GM18502 (cell line): ENCODE data around the gene MYL5.
"Not testable (repeated sequence)": the region's sequence is repeated elsewhere in the genome, so short reads cannot be mapped to it uniquely, and the experiment has no call there.

Experiments
- ATAC-seq: cut with Tn5 transposase; IDR thresholded peaks from one replicate; pipeline ENCODE4 v1.9.1; 2021; ENCODE audit warnings: mild to moderate bottlenecking; ENCODE audit not compliant: unreplicated experiment, poor library complexity

The MYL5 gene

GRCh38 chr4:635851-636627, 38.3 kb upstream of the MYL5 start:
- no peak for ATAC-seq

GRCh38 chr4:636628-637159, 37.6 kb upstream of the MYL5 start:
- no peak for ATAC-seq

GRCh38 chr4:637536-638280, 36.6 kb upstream of the MYL5 start:
- ATAC-seq = no peak

- not testable (repeated sequence) for ATAC-seq
Measured at GRCh38 chr4:642366-642765, 32.0 kb upstream of the MYL5 start.

- no peak for ATAC-seq
Measured at GRCh38 chr4:646460-646859, 27.9 kb upstream of the MYL5 start.

GRCh38 chr4:647481-647880, 26.9 kb upstream of the MYL5 start:
- no peak for ATAC-seq

GRCh38 chr4:648579-649292, 25.6 kb upstream of the MYL5 start:
- no peak for ATAC-seq

- ATAC-seq = no peak
Measured at GRCh38 chr4:649293-649625, 25.1 kb upstream of the MYL5 start.

GRCh38 chr4:649751-650310, 24.5 kb upstream of the MYL5 start:
- no peak for ATAC-seq

- ATAC-seq = no peak
Measured at GRCh38 chr4:650461-650860, 23.9 kb upstream of the MYL5 start.

- ATAC-seq = no peak
Measured at GRCh38 chr4:650951-651883, 23.1 kb upstream of the MYL5 start.

GRCh38 chr4:651884-652642, 22.3 kb upstream of the MYL5 start:
- ATAC-seq = no peak

- no peak for ATAC-seq
Measured at GRCh38 chr4:653080-653821, 21.1 kb upstream of the MYL5 start.

GRCh38 chr4:653831-654502, 20.4 kb upstream of the MYL5 start:
- no peak for ATAC-seq

- ATAC-seq = no peak
Measured at GRCh38 chr4:654503-654845, 19.9 kb upstream of the MYL5 start.

- ATAC-seq = no peak
Measured at GRCh38 chr4:654871-655463, 19.4 kb upstream of the MYL5 start.

- no peak for ATAC-seq
Measured at GRCh38 chr4:655464-656151, 18.7 kb upstream of the MYL5 start.
